ENCODE data around the gene DAB2. TPM values are rescaled to one million over a fixed set of nuclear protein-coding genes. Genes with fewer than 3 reads are reported as not detected.

The DAB2 gene
- total and polyA plus RNA-seq, 8 donors: 3.1 to 74.4 (median 35.7) TPM

GRCh38 chr5:39381376-39381775 is 43.4 kb downstream of the DAB2 start:
- H3K36me3 ChIP-seq: peaks cover 4 to 44% (median 30%) of the 10 kb centered on the region in 4 donors
- intact Hi-C loops (cut with DNase I; ENCODE audit: low total_unique reads): no loop called here
- no peaks in the 10 kb centered on the region for H3K9me3 ChIP-seq
- no peaks in the 10 kb centered on the region for H3K4me1 ChIP-seq
- no peak overlapping the region for H3K4me3 ChIP-seq
- 80 to 92% (median 88%) methylated on average over 3 of the region's 3 CpGs for WGBS, 5 donors
- no peaks in the 10 kb centered on the region for H3K27me3 ChIP-seq
- no peak for DNase-seq
- H3K27ac ChIP-seq: no peak overlapping the region
- no peak for TF ChIP-seq POLR2A (IDR thresholded peaks at IDR 0.05)
- TF ChIP-seq POLR2AphosphoS5 (IDR thresholded peaks at IDR 0.05): no peak
- no peak for TF ChIP-seq EP300 (IDR thresholded peaks at IDR 0.05)
- TF ChIP-seq CTCF (IDR thresholded peaks at IDR 0.05): no peak

GRCh38 chr5:39379693-39380092 is 45.1 kb downstream of the DAB2 start:
- no peaks in the 10 kb centered on the region for H3K4me1 ChIP-seq
- H3K9me3 ChIP-seq: no peaks in the 10 kb centered on the region
- no peaks in the 10 kb centered on the region for H3K27me3 ChIP-seq
- peak overlapping the region in 1 of 5 donors; percentile 43 for H3K27ac ChIP-seq
- peak in 1 of 2 donors; percentile 58 for DNase-seq
- no peak overlapping the region for H3K4me3 ChIP-seq
- TF ChIP-seq POLR2AphosphoS5 (IDR thresholded peaks at IDR 0.05) (no peak), POLR2A (IDR thresholded peaks at IDR 0.05) (no peak), CTCF (IDR thresholded peaks at IDR 0.05) (no peak), EP300 (IDR thresholded peaks at IDR 0.05) (no peak)
- intact Hi-C loops (cut with DNase I; ENCODE audit: low total_unique reads): loop anchor here (5.0 kb wide), 1 partner anchor 168 kb away; no protein-coding TSS in a partner anchor
- peaks cover 4 to 58% (median 41%) of the 10 kb centered on the region in 4 donors for H3K36me3 ChIP-seq
- 62 to 78% (median 74%) methylated on average over 3 of the region's 3 CpGs for WGBS, 5 donors

DNA sequence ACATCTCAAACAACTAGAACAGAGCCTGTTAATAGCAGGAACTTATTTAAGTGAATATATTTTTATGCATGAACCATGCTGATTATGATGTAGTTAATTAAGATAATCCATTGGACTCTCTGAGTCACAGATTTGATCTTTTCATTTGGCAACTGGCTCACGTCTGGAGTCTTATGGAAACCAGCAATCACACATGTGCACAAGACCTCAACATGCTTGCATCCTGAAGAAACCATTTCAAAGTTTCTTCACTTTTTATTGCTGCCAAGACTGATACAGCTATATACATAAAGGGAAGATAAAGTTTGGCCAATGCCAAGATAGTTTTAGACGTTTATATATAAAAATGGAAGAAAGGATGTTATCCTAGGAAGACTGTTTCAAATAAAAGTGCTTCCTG is 47.2 kb downstream of the DAB2 start:
- intact Hi-C loops (cut with DNase I; ENCODE audit: low total_unique reads): loop anchor here (5.0 kb wide), 1 partner anchor 170 kb away; no protein-coding TSS in a partner anchor
- H3K4me3 ChIP-seq: no peak overlapping the region
- H3K27ac ChIP-seq: no peak overlapping the region

DNA sequence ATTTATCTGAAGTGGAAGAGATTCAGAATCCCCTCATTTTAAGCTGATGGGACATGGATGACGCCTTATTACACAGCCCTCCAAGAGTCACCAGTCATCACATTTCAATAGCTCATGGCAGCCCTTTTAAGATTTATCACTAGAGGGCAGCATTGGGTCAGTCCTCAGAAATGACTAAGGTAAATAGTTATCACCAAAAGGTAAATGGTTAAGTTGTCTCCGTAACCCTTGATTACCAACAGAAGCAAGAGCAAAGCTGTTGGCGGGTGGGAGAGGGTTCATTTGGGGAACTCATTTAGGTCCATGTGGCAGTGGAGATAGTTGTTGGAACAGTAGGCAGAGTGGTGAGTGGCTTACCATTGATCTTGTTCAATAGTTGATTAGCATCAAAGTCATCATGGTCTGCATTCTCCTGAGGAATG is 48.5 kb downstream of the DAB2 start:
- H3K4me1 ChIP-seq: no peaks in the 10 kb centered on the region
- H3K36me3 ChIP-seq: peaks cover 0 to 62% (median 49%) of the 10 kb centered on the region in 4 donors
- WGBS, 5 donors: 25 to 46% (median 36%) methylated on average over 3 of the region's 3 CpGs
- DNase-seq: peak in 1 of 2 donors; percentile 78
- no peaks in the 10 kb centered on the region for H3K9me3 ChIP-seq
- peak in 1 of 3 donors; percentile 23 for TF ChIP-seq POLR2AphosphoS5 (IDR thresholded peaks at IDR 0.05)
- TF ChIP-seq EP300 (IDR thresholded peaks at IDR 0.05): no peak
- peak in 5 of 7 experiments; percentile 32 to 72 (median 61) for TF ChIP-seq CTCF (IDR thresholded peaks at IDR 0.05)
- TF ChIP-seq POLR2A (IDR thresholded peaks at IDR 0.05): no peak
- H3K27ac ChIP-seq: no peak overlapping the region
- no peak overlapping the region for H3K4me3 ChIP-seq
- intact Hi-C loops (cut with DNase I; ENCODE audit: low total_unique reads): loop anchor here (5.0 kb wide), 1 partner anchor 171 kb away; no protein-coding TSS in a partner anchor
- no peaks in the 10 kb centered on the region for H3K27me3 ChIP-seq

More for the DNA sequence above, 47.2 kb downstream of the DAB2 start:
- no peak for DNase-seq
- Histone ChIP-seq H3K9me3 (no peaks in the 10 kb centered on the region), H3K27me3 (no peaks in the 10 kb centered on the region), H3K36me3 (peaks cover 4 to 69% (median 54%) of the 10 kb centered on the region in 4 donors), H3K4me1 (no peaks in the 10 kb centered on the region)
- whole genome bisulfite sequencing, 5 donors: 31 to 54% (median 43%) methylated on average over 2 of the region's 2 CpGs
- no peak for TF ChIP-seq CTCF (IDR thresholded peaks at IDR 0.05)
- TF ChIP-seq POLR2A (IDR thresholded peaks at IDR 0.05): no peak
- TF ChIP-seq EP300 (IDR thresholded peaks at IDR 0.05): no peak
- no peak for TF ChIP-seq POLR2AphosphoS5 (IDR thresholded peaks at IDR 0.05)
